Measurements from ENCODE around the gene GTF3C4.

DNA sequence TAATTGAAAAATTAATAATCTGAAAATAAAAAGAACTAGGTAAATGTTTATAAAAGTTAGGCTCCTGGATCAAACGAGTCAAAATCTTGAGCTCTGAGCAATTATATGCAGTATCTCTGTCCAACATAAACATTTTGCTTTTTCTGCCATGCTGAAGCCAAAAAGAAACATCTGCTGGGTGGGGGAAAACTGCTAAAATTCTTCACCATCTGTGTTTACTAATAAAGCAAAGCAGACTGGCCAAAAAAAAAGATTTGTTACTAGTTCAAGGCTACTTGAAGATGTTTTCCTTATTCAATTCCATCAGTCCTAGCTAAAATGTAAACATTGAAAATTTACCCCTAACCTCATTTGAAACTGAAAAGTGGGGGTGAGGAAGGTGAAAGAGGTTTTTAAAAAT, 29.7 kb downstream of the GTF3C4 start:
- TF ChIP-seq NR3C1 (IDR thresholded peaks at IDR 0.05) (no peak), POLR2A (IDR thresholded peaks at IDR 0.05; ENCODE audit: low read length) (no peak), REST (IDR thresholded peaks at IDR 0.05) (no peak), HOXA7 (CRISPR knock-in tag; IDR thresholded peaks at IDR 0.05) (no peak), EHMT2 (IDR thresholded peaks at IDR 0.05; ENCODE audit: low read depth) (no peak), CTCF (IDR thresholded peaks at IDR 0.05) (no peak), POLR2AphosphoS2 (conservative IDR thresholded peaks at IDR 0.05; ENCODE audit: low read length) (no peak), MAZ (IDR thresholded peaks at IDR 0.05; ENCODE audit: borderline replicate concordance, low read depth, low read length) (no peak), MAFK (IDR thresholded peaks at IDR 0.05; ENCODE audit: partially characterized antibody) (no peak), CHD4 (IDR thresholded peaks at IDR 0.05; ENCODE audit: borderline replicate concordance) (no peak), ZC3H11A (IDR thresholded peaks at IDR 0.05) (no peak), JUN (IDR thresholded peaks at IDR 0.05) (no peak), CEBPB (IDR thresholded peaks at IDR 0.05) (no peak), MAX (IDR thresholded peaks at IDR 0.05) (no peak)
